Measurements from ENCODE around the gene MEMO1.

- no peak for TF ChIP-seq CTCF (IDR thresholded peaks at IDR 0.05)
- TF ChIP-seq ZFX (IDR thresholded peaks at IDR 0.05; ENCODE audit: borderline replicate concordance) = no peak
Measured at GRCh38 chr2:31925517-31925916, 85.3 kb downstream of the MEMO1 start.

All from 22Rv1 (cell line).